DOHH2 (cell line): ENCODE results near the gene KRT80.
A peak's percentile ranks its signal among the peaks of the same experiment; 100 is the strongest.

Experiments used
- H3F3A ChIP-seq: fragments of 200-600 bp; sonication (generic), shearing (Covaris generic); 2 replicates; pipeline ENCODE4 v1.6.0; 2016; ENCODE audit warnings: antibody characterized with exemption, mild to moderate bottlenecking; ENCODE audit not compliant: control insufficient read depth, insufficient read depth
- H3K27ac ChIP-seq: fragments of 200-600 bp; sonication (generic); 2 replicates; pipeline ENCODE4 v1.5.1; 2014; ENCODE audit warnings: low read depth, mild to moderate bottlenecking, low read length, moderate library complexity
- H3K27me3 ChIP-seq: fragments of 200-600 bp; sonication (generic); 2 replicates; pipeline ENCODE4 v1.6.1; 2014; ENCODE audit warnings: mild to moderate bottlenecking, low read length, mixed read lengths; ENCODE audit not compliant: control insufficient read depth
- H3K36me3 ChIP-seq: fragments of 200-600 bp; sonication (generic); 2 replicates; pipeline ENCODE4 v1.6.1; 2014; ENCODE audit warnings: mild to moderate bottlenecking, low read length, moderate library complexity, mixed read lengths; ENCODE audit not compliant: control insufficient read depth
- H3K4me1 ChIP-seq: fragments of 200-600 bp; sonication (generic); 2 replicates; pipeline ENCODE4 v1.6.1; 2014; ENCODE audit warnings: mild to moderate bottlenecking, low read length, mixed read lengths; ENCODE audit not compliant: control insufficient read depth
- H3K4me2 ChIP-seq: fragments of 200-600 bp; sonication (generic); 2 replicates; pipeline ENCODE4 v1.6.0; 2014; ENCODE audit warnings: mild to moderate bottlenecking, low read length, moderate library complexity
- H3K4me3 ChIP-seq: fragments of 200-600 bp; sonication (generic); 2 replicates; pipeline ENCODE4 v1.5.1; 2014; ENCODE audit warnings: mild to moderate bottlenecking, low read length, mixed read lengths
- H3K79me2 ChIP-seq: fragments of 200-600 bp; sonication (generic); 2 replicates; pipeline ENCODE4 v1.6.1; 2014; ENCODE audit warnings: mild to moderate bottlenecking, low read length, mixed read lengths; ENCODE audit not compliant: control insufficient read depth
- H3K9me2 ChIP-seq: fragments of 200-600 bp; sonication (generic); replicated peaks from 2 replicates; pipeline ENCODE4 v1.6.1; 2014; ENCODE audit warnings: mild to moderate bottlenecking, low read length, mixed read lengths; ENCODE audit not compliant: control insufficient read depth
- H3K9me3 ChIP-seq: fragments of 200-600 bp; sonication (generic); 2 replicates; pipeline ENCODE4 v1.6.1; 2014; ENCODE audit warnings: antibody characterized with exemption, low read length, mixed read lengths; ENCODE audit not compliant: control insufficient read depth, insufficient read depth
- H4K20me1 ChIP-seq: fragments of 200-600 bp; sonication (generic); 2 replicates; pipeline ENCODE4 v1.6.0; 2014; ENCODE audit warnings: low read depth, mild to moderate bottlenecking, antibody characterized with exemption, low read length, moderate library complexity; ENCODE audit not compliant: control insufficient read depth, insufficient read depth
- CTCF ChIP-seq: fragments of 200-600 bp; sonication (generic); IDR thresholded peaks from one replicate; pipeline ENCODE4 v1.5.1; 2014; ENCODE audit warnings: antibody characterized with exemption, mild to moderate bottlenecking, low read depth, low read length; ENCODE audit not compliant: poor library complexity, severe bottlenecking
- EZH2phosphoT487 ChIP-seq: fragments of 200-600 bp; sonication (generic); IDR thresholded peaks from 2 replicates; pipeline ENCODE4 v1.6.1; 2017; ENCODE audit warnings: borderline replicate concordance, mild to moderate bottlenecking, antibody characterized with exemption, low read length, moderate library complexity, mixed read lengths

The KRT80 gene

GRCh38 chr12:52223406-52224039 lies 31.7 kb upstream of the KRT80 start:
- H3K4me1 ChIP-seq = no peaks in the 10 kb centered on the region

GRCh38 chr12:52222692-52223091 lies 30.9 kb upstream of the KRT80 start:
- Histone ChIP-seq H3K27me3 (peaks cover 26% of the 10 kb centered on the region), H3F3A (no peaks in the 10 kb centered on the region), H3K79me2 (no peaks in the 10 kb centered on the region), H3K9me3 (no peaks in the 10 kb centered on the region), H3K4me2 (no peak overlapping the region), H3K27ac (no peak overlapping the region), H4K20me1 (no peaks in the 10 kb centered on the region), H3K9me2 (no peaks in the 10 kb centered on the region), H3K36me3 (no peaks in the 10 kb centered on the region), H3K4me1 (no peaks in the 10 kb centered on the region), H3K4me3 (no peak overlapping the region)
- no peak for TF ChIP-seq CTCF
- TF ChIP-seq EZH2phosphoT487 = no peak

More at GRCh38 chr12:52223406-52224039, 31.7 kb upstream of the KRT80 start:
- no peak overlapping the region for H3K4me2 ChIP-seq
- no peaks in the 10 kb centered on the region for H4K20me1 ChIP-seq
- H3K36me3 ChIP-seq = no peaks in the 10 kb centered on the region
- H3K4me3 ChIP-seq = no peak overlapping the region
- no peak overlapping the region for H3K27ac ChIP-seq
- no peaks in the 10 kb centered on the region for H3K9me2 ChIP-seq
- H3K9me3 ChIP-seq = no peaks in the 10 kb centered on the region
- H3F3A ChIP-seq = no peaks in the 10 kb centered on the region
- TF ChIP-seq EZH2phosphoT487 = no peak
- TF ChIP-seq CTCF = no peak
- peaks cover 26% of the 10 kb centered on the region for H3K27me3 ChIP-seq
- no peaks in the 10 kb centered on the region for H3K79me2 ChIP-seq

- Histone ChIP-seq H4K20me1 (no peaks in the 10 kb centered on the region), H3F3A (no peaks in the 10 kb centered on the region), H3K27me3 (peaks cover 26% of the 10 kb centered on the region), H3K9me2 (no peaks in the 10 kb centered on the region), H3K4me3 (no peak overlapping the region), H3K4me1 (no peaks in the 10 kb centered on the region), H3K36me3 (no peaks in the 10 kb centered on the region), H3K27ac (no peak overlapping the region), H3K4me2 (no peak overlapping the region), H3K9me3 (no peaks in the 10 kb centered on the region), H3K79me2 (no peaks in the 10 kb centered on the region)
- no peak for TF ChIP-seq EZH2phosphoT487
- peak; percentile 71 for TF ChIP-seq CTCF
Measured at GRCh38 chr12:52221912-52222457, 30.2 kb upstream of the KRT80 start.
